Transverse colon (tissue), 4 donors: Measurements from ENCODE around the gene UNC93B1. TPM values are rescaled to one million over a fixed set of nuclear protein-coding genes. Genes with fewer than 3 reads are reported as not detected.

ENCODE experiments used
- DNase-seq: peaks from one replicate; pipeline ENCODE4 v3.0.0-alpha.2; 2019
- H3K27ac ChIP-seq, 4 donors: fragments of 200-600 bp; sonication (generic); 2 replicates each; pipeline ENCODE4 v1.5.1; 2016 to 2018; ENCODE audit warnings: inconsistent platforms in 4 of 4
- H3K27me3 ChIP-seq: fragments of 200-600 bp; sonication (generic); 2 replicates; pipeline ENCODE4 v1.5.1; 2017; ENCODE audit warnings: inconsistent platforms
- H3K36me3 ChIP-seq, 4 donors: fragments of 200-600 bp; sonication (generic); 2 replicates each; pipeline ENCODE4 v1.5.1; 2017 to 2019; ENCODE audit warnings: inconsistent platforms in 4 of 4
- H3K4me1 ChIP-seq, 4 donors: fragments of 200-600 bp; sonication (generic); 2 replicates each; pipeline ENCODE4 v1.5.1; 2017 to 2020; ENCODE audit warnings: inconsistent platforms in 4 of 4
- H3K4me3 ChIP-seq, 4 donors: fragments of 200-600 bp; sonication (generic); 1 replicate in 1 of 4; 2 replicates in 3 of 4; pipeline versions ENCODE4 v1.5.1 to v1.6.1; 2017 to 2019; ENCODE audit warnings: inconsistent platforms in 4 of 4
- H3K9me3 ChIP-seq, 2 donors: fragments of 200-600 bp; sonication (generic); 2 replicates each; pipeline ENCODE4 v1.5.1; 2017 to 2019; ENCODE audit warnings: inconsistent platforms in 2 of 2
- CTCF ChIP-seq, 5 experiments: fragments of 200-600 bp in 3 of 5; fragments of 450-650 bp in 2 of 5; sonication (generic) in 3 of 5; IDR thresholded peaks; 1 replicate in 2 of 5; 2 replicates in 3 of 5; pipeline ENCODE4 v1.5.1; 2016 to 2017; ENCODE audit warnings: antibody characterized with exemption in 5 of 5, inconsistent platforms in 3 of 5, mild to moderate bottlenecking in 2 of 5, moderate library complexity in 1 of 5
- EP300 ChIP-seq: sonication (generic); formaldehyde crosslinking; IDR thresholded peaks from one replicate; pipeline ENCODE4 v1.6.1; 2017; ENCODE audit warnings: antibody characterized with exemption, low read depth
- POLR2A ChIP-seq: fragments of 450-650 bp; IDR thresholded peaks from one replicate; pipeline ENCODE4 v1.6.1; 2016; ENCODE audit warnings: antibody characterized with exemption, mild to moderate bottlenecking, moderate library complexity
- POLR2AphosphoS5 ChIP-seq, 3 donors: sonication (generic); formaldehyde crosslinking; IDR thresholded peaks; one replicate each; pipeline ENCODE4 v1.6.1; 2016; ENCODE audit warnings: antibody characterized with exemption in 3 of 3
- WGBS, 2 donors: methylation state at CpG; one replicate each; pipeline ENCODE4 v1.1.5; 2018; ENCODE audit warnings: low coverage in 1 of 2; 5-methylcytosine and 5-hydroxymethylcytosine counted together
- in situ Hi-C, 4 donors: fragments of 200-750 bp; cut with MboI; loops; one replicate each; pipeline versions ENCODE4 v1.15.0 to v1.15.1; 2017; ENCODE audit warnings: low sequenced_read_pairs in 3 of 4, low pct_ligation_motif_present in 1 of 4, low pct_unique_long_range_greater_than_20kb in 1 of 4
- intact Hi-C: fragments of 100-400 bp; cut with DNase I; formaldehyde crosslinking; loops from one replicate; pipeline ENCODE4 v1.15.1; 2023; ENCODE audit warnings: low total_unique reads
- total RNA-seq, 4 donors: library from RNA; depleted of rRNA; stranded (reverse); fragments of >200 nt; gene quantifications; one replicate each; pipeline ENCODE4 v1.1.0, GENCODE V29; 2016

Gene UNC93B1
- total RNA-seq, 4 donors from 2014 or later, result 32.2 to 67.7 (median 54.7) TPM

DNA sequence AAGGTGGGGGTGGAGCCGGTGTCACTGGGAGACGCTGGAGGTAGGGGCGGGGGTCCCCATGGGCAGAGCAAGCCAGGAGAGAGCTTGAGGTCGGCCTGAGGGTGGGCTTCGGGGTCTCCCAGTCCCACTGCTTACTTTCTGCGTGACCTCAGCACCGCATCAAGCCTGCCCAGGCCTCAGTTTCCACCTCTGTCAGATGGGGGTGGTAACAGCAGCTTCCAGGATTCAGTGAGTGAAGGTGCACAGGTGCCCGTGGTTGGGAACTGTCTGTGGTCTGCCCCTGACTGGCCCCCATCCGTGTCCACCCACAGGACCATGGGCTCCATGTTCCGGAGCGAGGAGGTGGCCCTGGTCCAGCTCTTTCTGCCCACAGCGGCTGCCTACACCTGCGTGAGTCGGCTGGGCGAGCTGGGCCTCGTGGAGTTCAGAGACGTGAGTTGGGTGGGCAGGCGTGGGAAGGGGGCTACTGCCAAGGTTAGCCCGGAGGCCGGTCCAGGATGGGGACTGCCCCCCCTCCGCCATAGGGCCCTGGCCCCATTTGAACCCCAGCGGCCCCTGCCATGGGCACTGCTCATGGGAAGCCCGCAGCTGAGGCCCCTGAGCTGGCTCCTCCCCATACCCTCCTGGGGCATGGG lies 37.2 kb upstream of the UNC93B1 start:
- peaks cover 0 to 10% (median 2%) of the 10 kb centered on the region in 4 donors for H3K36me3 ChIP-seq
- H3K4me3 ChIP-seq, result peak overlapping the region; percentile 46 to 74 (median 65)
- DNase-seq, result no peak
- no peaks in the 10 kb centered on the region for H3K9me3 ChIP-seq
- peaks cover 17 to 48% (median 34%) of the 10 kb centered on the region in 4 donors for H3K4me1 ChIP-seq
- intact Hi-C loops (no loop called here), in situ Hi-C loops (no loop called here)
- H3K27me3 ChIP-seq, result no peaks in the 10 kb centered on the region
- H3K27ac ChIP-seq, result peak overlapping the region; percentile 86 to 93 (median 90)
- TF ChIP-seq EP300 (no peak), POLR2AphosphoS5 (IDR thresholded peaks at IDR 0.05) (no peak), POLR2A (no peak), CTCF (IDR thresholded peaks at IDR 0.05) (no peak)
- 60% methylated on average over 12 of the region's 23 CpGs; no CpG with 5 or more reads in 1 of the 2 donors for WGBS, 2 donors

DNA sequence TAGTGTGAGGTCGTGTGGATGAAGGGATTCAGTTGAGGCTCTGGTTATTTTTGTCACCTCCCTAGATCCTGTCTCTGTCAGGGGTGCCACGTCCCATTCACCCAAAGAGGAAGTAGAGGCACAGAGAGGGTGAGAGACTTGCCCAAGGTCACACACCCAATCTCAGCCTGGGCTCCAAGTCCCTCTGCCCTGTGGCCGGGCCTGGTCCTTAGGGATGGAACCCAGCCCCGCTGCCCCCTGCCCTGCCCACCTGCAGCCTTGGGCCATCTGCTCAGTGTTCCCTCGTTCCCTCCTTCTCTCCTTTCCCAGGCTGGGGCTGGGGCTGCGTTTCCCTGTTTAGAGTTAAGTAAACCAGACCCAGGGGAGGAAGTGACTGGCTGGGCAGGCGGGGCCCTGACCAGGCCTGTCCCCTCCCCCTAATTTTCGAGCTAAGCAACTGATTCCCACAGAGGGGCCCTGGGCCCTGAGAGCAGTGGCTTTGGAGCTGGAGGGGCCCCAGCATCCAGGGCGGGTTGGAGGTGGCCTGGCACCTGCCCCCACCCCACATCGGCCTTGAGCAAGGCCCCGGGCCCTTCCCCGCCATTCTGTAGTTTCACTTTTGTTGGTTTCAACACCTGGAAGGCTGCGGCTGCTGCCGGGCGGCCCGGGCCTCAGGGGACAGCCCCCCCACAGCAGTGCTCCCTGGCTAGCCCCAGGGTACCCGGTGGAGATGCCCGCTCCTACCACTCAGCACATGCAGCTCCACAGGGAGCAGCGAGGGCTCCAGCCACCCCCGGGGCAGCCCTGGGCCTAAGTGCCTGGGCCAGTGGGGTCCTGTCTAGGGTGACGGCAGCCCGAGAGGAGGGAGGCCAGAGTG lies 36.4 kb upstream of the UNC93B1 start:
- DNase-seq, result peak; percentile 68
- H3K36me3 ChIP-seq, result peaks cover 0 to 10% (median 2%) of the 10 kb centered on the region in 4 donors
- H3K27ac ChIP-seq, result peak overlapping the region; percentile 86 to 93 (median 90)
- TF ChIP-seq POLR2A (peak; percentile 51), EP300 (no peak), POLR2AphosphoS5 (IDR thresholded peaks at IDR 0.05) (peak in 1 of 3 donors; percentile 13)
- H3K4me3 ChIP-seq, result peak overlapping the region; percentile 46 to 74 (median 65)
- in situ Hi-C loops (no loop called here), intact Hi-C loops (no loop called here)
- H3K27me3 ChIP-seq, result no peaks in the 10 kb centered on the region
- H3K9me3 ChIP-seq, result no peaks in the 10 kb centered on the region
- peaks cover 17 to 50% (median 34%) of the 10 kb centered on the region in 4 donors for H3K4me1 ChIP-seq
- 8% methylated on average over 22 of the region's 22 CpGs; no CpG with 5 or more reads in 1 of the 2 donors for WGBS, 2 donors

DNA sequence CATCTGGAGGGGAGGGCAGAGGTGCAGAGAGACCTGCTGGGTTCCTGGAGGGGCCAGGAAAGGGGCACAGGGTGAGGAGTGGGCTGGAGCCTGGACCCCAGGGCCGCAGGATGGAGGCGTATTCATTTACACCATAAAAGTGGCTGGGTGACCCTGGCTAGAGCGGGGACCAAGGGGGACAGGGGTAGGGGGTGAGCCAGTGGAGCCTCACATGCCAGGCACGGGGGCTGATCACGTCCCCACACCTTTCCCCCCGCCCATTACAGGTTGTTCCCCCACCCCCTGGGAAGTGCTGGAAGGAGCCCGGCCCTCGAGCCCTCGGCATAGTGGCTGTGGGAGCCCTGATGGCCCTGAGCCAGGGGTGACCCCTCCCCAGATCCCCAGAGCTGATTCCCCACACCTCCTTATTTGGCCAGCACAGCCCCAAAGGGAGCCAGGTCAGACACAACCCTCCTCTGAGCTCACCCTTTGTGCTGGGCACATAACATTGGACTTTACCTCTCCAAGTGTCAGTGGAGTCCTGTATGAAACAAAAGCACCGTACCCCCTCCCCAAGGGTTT lies 35.7 kb upstream of the UNC93B1 start:
- Histone ChIP-seq H3K27ac (peak overlapping the region; percentile 86 to 93 (median 90)), H3K4me1 (peaks cover 17 to 50% (median 34%) of the 10 kb centered on the region in 4 donors), H3K27me3 (no peaks in the 10 kb centered on the region), H3K36me3 (peaks cover 0 to 6% (median 2%) of the 10 kb centered on the region in 4 donors), H3K4me3 (peak overlapping the region; percentile 46 to 74 (median 65)), H3K9me3 (no peaks in the 10 kb centered on the region)
- intact Hi-C loops (loop anchor here (10.0 kb wide), 1 partner anchor 85 kb away; the partner anchor contains the start of gene CHKA), in situ Hi-C loops (no loop called here)
- no peak for DNase-seq
- WGBS, 2 donors, result 7% methylated on average over 10 of the region's 10 CpGs; no CpG with 5 or more reads in 1 of the 2 donors
- TF ChIP-seq CTCF (IDR thresholded peaks at IDR 0.05), result no peak
- TF ChIP-seq POLR2AphosphoS5 (IDR thresholded peaks at IDR 0.05), result no peak
- no peak for TF ChIP-seq POLR2A
- no peak for TF ChIP-seq EP300

DNA sequence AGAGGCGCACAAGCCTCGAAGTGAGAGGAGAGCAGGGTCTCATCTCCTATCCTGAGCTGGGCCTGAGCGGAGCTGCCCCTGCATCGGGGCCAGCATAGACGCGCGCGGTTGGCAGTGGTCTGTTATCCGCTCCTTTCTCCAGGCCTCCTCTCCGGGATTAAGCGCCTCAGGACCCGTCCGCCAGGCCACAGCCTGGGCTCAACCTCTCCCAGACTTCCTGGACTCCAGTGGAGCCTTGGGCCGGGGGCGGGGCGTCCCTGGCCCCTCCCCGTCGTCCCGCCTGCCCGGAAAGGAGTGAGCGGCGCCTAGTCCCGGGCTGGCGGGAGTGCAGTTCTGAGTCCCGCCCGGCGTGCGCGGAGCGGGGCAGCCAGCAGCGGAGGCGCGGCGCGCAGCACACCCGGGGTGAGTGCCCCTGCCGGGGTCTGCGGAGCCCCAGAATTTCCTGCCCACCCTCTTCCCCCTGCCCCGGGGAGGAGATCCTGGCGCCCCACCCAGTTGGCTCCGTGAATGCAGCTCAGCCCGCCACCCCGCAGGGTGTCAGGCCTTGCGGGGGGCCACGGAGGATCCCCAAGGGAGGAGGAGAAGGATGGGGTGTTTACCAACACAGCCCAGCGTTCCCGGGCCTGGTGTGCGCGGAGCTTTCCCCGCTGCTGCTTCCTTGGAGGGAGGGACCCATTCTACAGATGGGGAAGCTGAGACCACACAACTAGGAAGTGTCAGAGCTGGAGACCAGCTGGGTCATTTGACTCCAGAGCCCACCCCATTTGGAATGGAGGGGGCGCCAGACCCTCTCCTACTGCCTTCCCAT lies 35.0 kb upstream of the UNC93B1 start, which contains the start of gene TCIRG1:
TCIRG1 (plus strand) TSS at position 308 of the 808 bp plus-strand sequence. CDS start 2,247 bp downstream, outside the sequence.
- H3K27ac ChIP-seq, result peak within 1 kb of the TSS; percentile 86 to 93 (median 90)
- DNase-seq, result peak; percentile 92
- in situ Hi-C loops (no loop called here), intact Hi-C loops (loop anchor here (10.0 kb wide), 1 partner anchor 86 kb away; the partner anchor contains the start of gene CHKA)
- no peaks in the 10 kb centered on the region for H3K27me3 ChIP-seq
- peak within 1 kb of the TSS; percentile 46 to 74 (median 65) for H3K4me3 ChIP-seq
- H3K4me1 ChIP-seq, result peaks cover 17 to 50% (median 34%) of the 10 kb centered on the region in 4 donors
- H3K36me3 ChIP-seq, result peaks cover 0 to 5% (median 0%) of the 10 kb centered on the region in 4 donors
- WGBS, 2 donors, result 2% methylated on average over 45 of the region's 51 CpGs; no CpG with 5 or more reads in 1 of the 2 donors
- no peak for TF ChIP-seq EP300
- TF ChIP-seq POLR2AphosphoS5 (IDR thresholded peaks at IDR 0.05), result peak; percentile 97 to 98 (median 98)
- peak in 2 of 5 experiments; percentile 36 to 46 for TF ChIP-seq CTCF (IDR thresholded peaks at IDR 0.05)
- peak; percentile 96 for TF ChIP-seq POLR2A
- no peaks in the 10 kb centered on the region for H3K9me3 ChIP-seq
